Ishikawa (cell line): Measurements from ENCODE around the gene TASP1.

Experiments
- CEBPB ChIP-seq: IDR thresholded peaks from 2 replicates; pipeline ENCODE4 v1.6.1; 2012
- CREB1 ChIP-seq: IDR thresholded peaks from 2 replicates; pipeline ENCODE4 v1.6.1; 2012; ENCODE audit warnings: low read depth
- EGR1 ChIP-seq: IDR thresholded peaks from 2 replicates; pipeline ENCODE4 v1.6.1; 2012
- EP300 ChIP-seq: IDR thresholded peaks from 2 replicates; pipeline ENCODE4 v1.6.1; 2012; ENCODE audit warnings: borderline replicate concordance
- FOXM1 ChIP-seq: IDR thresholded peaks from 2 replicates; pipeline ENCODE4 v1.6.1; 2012; ENCODE audit warnings: low read depth, borderline replicate concordance
- MAX ChIP-seq: IDR thresholded peaks from 2 replicates; pipeline ENCODE4 v1.6.1; 2012
- NFIC ChIP-seq: IDR thresholded peaks from 2 replicates; pipeline ENCODE4 v1.6.1; 2012
- RAD21 ChIP-seq: IDR thresholded peaks from 2 replicates; pipeline ENCODE4 v1.6.1; 2012; ENCODE audit warnings: low read depth
- REST ChIP-seq: IDR thresholded peaks from 2 replicates; pipeline ENCODE4 v1.6.1; 2012; ENCODE audit warnings: low read depth, mild to moderate bottlenecking
- TAF1 ChIP-seq: IDR thresholded peaks from 2 replicates; pipeline ENCODE4 v1.6.1; 2012; ENCODE audit warnings: low read depth, mild to moderate bottlenecking
- TCF12 ChIP-seq: IDR thresholded peaks from 2 replicates; pipeline ENCODE4 v1.6.1; 2012; ENCODE audit warnings: low read depth
- TEAD4 ChIP-seq: IDR thresholded peaks from 2 replicates; pipeline ENCODE4 v1.6.1; 2012
- USF1 ChIP-seq: IDR thresholded peaks from 2 replicates; pipeline ENCODE4 v1.6.1; 2012
- YY1 ChIP-seq: IDR thresholded peaks from 2 replicates; pipeline ENCODE4 v1.6.1; 2012; ENCODE audit warnings: low read depth
- ZBTB7A ChIP-seq: IDR thresholded peaks from 2 replicates; pipeline ENCODE4 v1.6.1; 2012; ENCODE audit warnings: low read depth

The TASP1 gene

GRCh38 chr20:13494019-13494418, 144.7 kb downstream of the TASP1 start:
- TF ChIP-seq YY1 (no peak), CEBPB (no peak), RAD21 (no peak), NFIC (no peak), MAX (no peak), REST (no peak), EGR1 (no peak), CREB1 (no peak), FOXM1 (no peak), TAF1 (no peak), TCF12 (no peak), TEAD4 (no peak), USF1 (no peak), ZBTB7A (no peak), EP300 (no peak)

- TF ChIP-seq NFIC = no peak
- TF ChIP-seq EGR1 = no peak
- TF ChIP-seq FOXM1 = no peak
- TF ChIP-seq CEBPB = no peak
- no peak for TF ChIP-seq REST
- TF ChIP-seq EP300 = no peak
- TF ChIP-seq USF1 = no peak
- no peak for TF ChIP-seq TCF12
- no peak for TF ChIP-seq YY1
- TF ChIP-seq TAF1 = no peak
Observed at GRCh38 chr20:13493143-13493542, 145.6 kb downstream of the TASP1 start.

GRCh38 chr20:13492001-13492481, 146.7 kb downstream of the TASP1 start:
- TF ChIP-seq TEAD4 = peak; percentile 39; the same call in 1 of the 2 replicates
- no peak for TF ChIP-seq TAF1
- peak; percentile 94 for TF ChIP-seq CEBPB
- peak; percentile 53; the same call in 1 of the 2 replicates for TF ChIP-seq FOXM1

- TF ChIP-seq TAF1 (no peak), ZBTB7A (no peak), TEAD4 (no peak)
Observed at GRCh38 chr20:13487202-13487601, 151.5 kb downstream of the TASP1 start.

- TF ChIP-seq EP300 = no peak
Observed at GRCh38 chr20:13486694-13487093, 152.0 kb downstream of the TASP1 start.

GRCh38 chr20:13485576-13485975, 153.2 kb downstream of the TASP1 start:
- no peak for TF ChIP-seq RAD21
- no peak for TF ChIP-seq FOXM1
- TF ChIP-seq TCF12 = no peak
- TF ChIP-seq MAX = no peak
- no peak for TF ChIP-seq CREB1
- TF ChIP-seq EGR1 = no peak
- TF ChIP-seq REST = no peak
- no peak for TF ChIP-seq EP300
- TF ChIP-seq YY1 = no peak
